ENCODE measurements around the gene NCKAP1.

NCKAP1 gene

GRCh38 chr2:182946958-182947369, 91.3 kb downstream of the NCKAP1 start:
- DNase-seq (ENCODE audit: low read depth): no peak

GRCh38 chr2:182943339-182943738, 94.9 kb downstream of the NCKAP1 start:
- DNase-seq (ENCODE audit: low read depth): no peak

- no peak for DNase-seq (ENCODE audit: low read depth)
These were observed 95.5 kb downstream of the NCKAP1 start for GRCh38 chr2:182942756-182943155.

GRCh38 chr2:182941919-182942318, 96.3 kb downstream of the NCKAP1 start:
- no peak for DNase-seq (ENCODE audit: low read depth)

GRCh38 chr2:182941121-182941722, 97.0 kb downstream of the NCKAP1 start:
- DNase-seq (ENCODE audit: low read depth): no peak

- DNase-seq (ENCODE audit: low read depth): no peak
These were observed 100.4 kb downstream of the NCKAP1 start for GRCh38 chr2:182937870-182938269.

- no peak for DNase-seq (ENCODE audit: low read depth)
These were observed 104.6 kb downstream of the NCKAP1 start for GRCh38 chr2:182933629-182934028.

- DNase-seq (ENCODE audit: low read depth): no peak
These were observed 108.3 kb downstream of the NCKAP1 start for GRCh38 chr2:182929972-182930371.

- no peak for DNase-seq (ENCODE audit: low read depth)
These were observed 114.0 kb downstream of the NCKAP1 start for GRCh38 chr2:182924306-182924705.

- no peak for DNase-seq (ENCODE audit: low read depth)
These were observed 117.0 kb downstream of the NCKAP1 start for GRCh38 chr2:182921234-182921633.

- DNase-seq (ENCODE audit: low read depth): no peak
These were observed 117.6 kb downstream of the NCKAP1 start for GRCh38 chr2:182920631-182921056.

GRCh38 chr2:182920089-182920488, 118.2 kb downstream of the NCKAP1 start:
- DNase-seq (ENCODE audit: low read depth): no peak

- no peak for DNase-seq (ENCODE audit: low read depth)
These were observed 119.2 kb downstream of the NCKAP1 start for GRCh38 chr2:182918961-182919652.

GRCh38 chr2:182917924-182918323, 120.3 kb downstream of the NCKAP1 start:
- DNase-seq (ENCODE audit: low read depth): no peak

GRCh38 chr2:182916417-182916816, 121.8 kb downstream of the NCKAP1 start:
- DNase-seq (ENCODE audit: low read depth): no peak

- no peak for DNase-seq (ENCODE audit: low read depth)
These were observed 122.6 kb downstream of the NCKAP1 start for GRCh38 chr2:182915369-182916326.

GRCh38 chr2:182914852-182915251, 123.4 kb downstream of the NCKAP1 start:
- no peak for DNase-seq (ENCODE audit: low read depth)

- DNase-seq (ENCODE audit: low read depth): no peak
These were observed 125.2 kb downstream of the NCKAP1 start for GRCh38 chr2:182913064-182913463.

GRCh38 chr2:182912518-182912915, 125.7 kb downstream of the NCKAP1 start:
- no peak for DNase-seq (ENCODE audit: low read depth)

- no peak for DNase-seq (ENCODE audit: low read depth)
These were observed 126.3 kb downstream of the NCKAP1 start for GRCh38 chr2:182911813-182912517.

- no peak for DNase-seq (ENCODE audit: low read depth)
These were observed 127.3 kb downstream of the NCKAP1 start for GRCh38 chr2:182910965-182911364.
